Erythroblast (primary cell): ENCODE measurements around the gene WDFY4.

Source experiments
- GATA1 ChIP-seq: IDR thresholded peaks from 2 replicates; pipeline ENCODE4 v1.6.1; 2011; ENCODE audit warnings: low read depth, mild to moderate bottlenecking, control low read depth, low read length, moderate library complexity
- POLR2A ChIP-seq: IDR thresholded peaks from 2 replicates; pipeline ENCODE4 v1.6.1; 2011; ENCODE audit warnings: mild to moderate bottlenecking, low read length

- no peak for TF ChIP-seq POLR2A
- no peak for TF ChIP-seq GATA1
These were observed 296.7 kb downstream of the WDFY4 start for GRCh38 chr10:48981310-48981907.
